SK-N-SH (cell line): ENCODE results near the gene NAV2.

ENCODE experiments used
- CHD2 ChIP-seq: fragments of 150-350 bp; IDR thresholded peaks from 2 replicates; pipeline ENCODE4 v1.6.1; 2018; ENCODE audit warnings: low read length; ENCODE audit not compliant: partially characterized antibody
- CTCF ChIP-seq: fragments of 200-600 bp; sonication (generic); IDR thresholded peaks from 2 replicates; pipeline ENCODE4 v1.6.1; 2017; ENCODE audit warnings: antibody characterized with exemption, mild to moderate bottlenecking, moderate library complexity
- ELF1 ChIP-seq: IDR thresholded peaks from 2 replicates; pipeline ENCODE4 v1.4.0; 2012
- EZH2phosphoT487 ChIP-seq: fragments of 200-600 bp; sonication (generic); IDR thresholded peaks from 2 replicates; pipeline ENCODE4 v1.6.1; 2017; ENCODE audit warnings: low read depth, mixed run types, mild to moderate bottlenecking, antibody characterized with exemption, moderate library complexity, borderline replicate concordance
- FOXM1 ChIP-seq: IDR thresholded peaks from 2 replicates; pipeline ENCODE4 v1.4.0; 2012; ENCODE audit warnings: low read depth, mild to moderate bottlenecking
- GABPA ChIP-seq: IDR thresholded peaks from 2 replicates; pipeline ENCODE4 v1.4.0; 2012; ENCODE audit warnings: low read depth, mild to moderate bottlenecking
- POLR2AphosphoS5 ChIP-seq: IDR thresholded peaks from 2 replicates; pipeline ENCODE4 v1.6.1; 2012; ENCODE audit warnings: low read depth, low read length
- RFX5 ChIP-seq: IDR thresholded peaks from 2 replicates; pipeline ENCODE4 v1.6.1; 2012; ENCODE audit warnings: mild to moderate bottlenecking, improper control_type of control experiment, low read length
- RXRA ChIP-seq: IDR thresholded peaks from 2 replicates; pipeline ENCODE4 v1.4.0; 2012; ENCODE audit warnings: low read depth, mild to moderate bottlenecking, borderline replicate concordance
- SMC3 ChIP-seq: IDR thresholded peaks from 2 replicates; pipeline ENCODE4 v1.6.1; 2012; ENCODE audit warnings: low read depth, low read length, improper control_type of control experiment
- USF1 ChIP-seq: IDR thresholded peaks from 2 replicates; pipeline ENCODE4 v1.4.0; 2012; ENCODE audit warnings: low read depth, borderline replicate concordance
- USF2 ChIP-seq: fragments of 150-350 bp; IDR thresholded peaks from 2 replicates; pipeline ENCODE4 v1.6.1; 2017; ENCODE audit warnings: antibody characterized with exemption, low read length, low read depth, borderline replicate concordance
- ZBTB33 ChIP-seq: IDR thresholded peaks from 2 replicates; pipeline ENCODE4 v1.4.0; 2012; ENCODE audit warnings: low read depth, borderline replicate concordance

- TF ChIP-seq FOXM1: no peak
- no peak for TF ChIP-seq CHD2
- TF ChIP-seq CTCF: no peak
- no peak for TF ChIP-seq ZBTB33
- no peak for TF ChIP-seq RXRA
- no peak for TF ChIP-seq EZH2phosphoT487
- TF ChIP-seq GABPA: no peak
- no peak for TF ChIP-seq USF2
- TF ChIP-seq ELF1: no peak
- TF ChIP-seq USF1: no peak
- no peak for TF ChIP-seq POLR2AphosphoS5
- no peak for TF ChIP-seq RFX5
- TF ChIP-seq SMC3: no peak
Observed at GRCh38 chr11:20065406-20065805, 352.8 kb downstream of the NAV2 start.
